HCT116 (cell line): ENCODE measurements around the gene GRIK5. TPM values are rescaled to one million over a fixed set of nuclear protein-coding genes. Genes with fewer than 3 reads are reported as not detected.

Experiments
- ATAC-seq: fragments of 200-7000 bp; cut with Tn5 transposase; 2 replicates; pipeline ENCODE4 v1.9.1; 2020; ENCODE audit warnings: mild to moderate bottlenecking, moderate library complexity
- BruUV-seq: library from RNA; stranded (reverse); fragments of 400-500 nt; replicated peaks from 2 replicates; lab custom pipeline; 2021; lab: Mats Ljungman, UMichigan
- CTCF ChIA-PET: fragments of 300-600 bp; sonication (Branson Sonifier 250); formaldehyde crosslinking; loops from one replicate; lab custom pipeline; 2021; ENCODE audit warnings: antibody characterized with exemption; lab: Charles Lee
- POLR2A ChIA-PET: fragments of 300-600, 350-600 bp; sonication (Branson Sonifier 250); formaldehyde crosslinking; loops from one replicate; lab custom pipeline; 2021; ENCODE audit warnings: antibody characterized with exemption; lab: Charles Lee
- RAD21 ChIA-PET, 2 experiments: fragments of 300-600 bp; sonication (Branson Sonifier 250); formaldehyde crosslinking; loops; one replicate each; lab custom pipeline; 2023; ENCODE audit warnings: low total read pairs in 2 of 2; ENCODE audit not compliant: uncharacterized antibody in 2 of 2, unreplicated experiment in 2 of 2, low non-redundant PET in 1 of 2; lab: Charles Lee
- DNase-seq: peaks from one replicate; pipeline ENCODE4 v3.0.0-alpha.2; 2010; ENCODE audit warnings: low read depth, low spot score
- H2AFZ ChIP-seq: fragments of 200-600 bp; shearing (Covaris generic), sonication (generic); 2 replicates; pipeline ENCODE4 v1.6.1; 2017; ENCODE audit warnings: low read depth, mixed run types, mixed read lengths, antibody characterized with exemption, low read length; ENCODE audit not compliant: poor library complexity, severe bottlenecking
- H3K27ac ChIP-seq: 2 replicates; pipeline ENCODE4 v1.5.1; 2012; ENCODE audit warnings: low read depth, low read length
- H3K27me3 ChIP-seq: fragments of 200-600 bp; sonication (generic); 2 replicates; pipeline ENCODE4 v1.6.1; 2016; ENCODE audit warnings: mixed run types, low read length, mixed read lengths; ENCODE audit not compliant: insufficient read depth
- H3K36me3 ChIP-seq, 2 experiments: fragments of 200-500 bp in 1 of 2; fragments of 200-600 bp in 1 of 2; sonication (Bioruptor generic) in 1 of 2; sonication (generic) in 1 of 2; 2 replicates each; pipeline versions ENCODE4 v1.5.1 to v1.6.1; 2014 to 2016; ENCODE audit warnings: low read length in 2 of 2, inconsistent platforms in 1 of 2, mixed read lengths in 1 of 2, mixed run types in 1 of 2; ENCODE audit not compliant: insufficient read depth in 2 of 2, control insufficient read depth in 1 of 2
- H3K4me1 ChIP-seq, 2 experiments: fragments of 200-600 bp in 1 of 2; sonication (generic) in 1 of 2; 2 replicates each; pipeline versions ENCODE4 v1.5.1 to v1.6.1; 2012 to 2017; ENCODE audit warnings: low read length in 2 of 2, inconsistent platforms in 1 of 2, mild to moderate bottlenecking in 1 of 2, mixed read lengths in 1 of 2, mixed run types in 1 of 2, moderate library complexity in 1 of 2; ENCODE audit not compliant: insufficient read depth in 2 of 2, control insufficient read depth in 1 of 2
- H3K4me2 ChIP-seq: fragments of 200-600 bp; sonication (generic); 2 replicates; pipeline ENCODE4 v1.6.1; 2017; ENCODE audit warnings: mixed run types, low read length, mixed read lengths
- H3K4me3 ChIP-seq, 2 experiments: fragments of 200-600 bp in 1 of 2; sonication (generic) in 1 of 2; replicated peaks in 1 of 2; 2 replicates each; pipeline ENCODE4 v1.5.1; 2011 to 2016; ENCODE audit warnings: low read length in 2 of 2, control low read depth in 1 of 2, low read depth in 1 of 2, mild to moderate bottlenecking in 1 of 2, mixed read lengths in 1 of 2, mixed run types in 1 of 2
- H3K79me2 ChIP-seq: fragments of 200-600 bp; sonication (generic); 2 replicates; pipeline ENCODE4 v1.6.1; 2017; ENCODE audit warnings: mild to moderate bottlenecking, mixed run types, low read length, moderate library complexity, mixed read lengths; ENCODE audit not compliant: insufficient read depth
- H3K9ac ChIP-seq: fragments of 200-600 bp; sonication (generic); 2 replicates; pipeline ENCODE4 v1.6.1; 2016; ENCODE audit warnings: low read length, mixed read lengths
- H3K9me2 ChIP-seq: fragments of 200-600 bp; sonication (generic), shearing (Covaris generic); 2 replicates; pipeline ENCODE4 v1.6.1; 2017; ENCODE audit warnings: mixed run types, mild to moderate bottlenecking, moderate library complexity; ENCODE audit not compliant: insufficient read depth
- H3K9me3 ChIP-seq, 2 experiments: fragments of 200-500 bp in 1 of 2; fragments of 200-600 bp in 1 of 2; sonication (Bioruptor generic) in 1 of 2; sonication (generic) in 1 of 2; 2 replicates each; pipeline ENCODE4 v1.6.1; 2014 to 2017; ENCODE audit warnings: low read length in 2 of 2, mixed read lengths in 2 of 2, inconsistent platforms in 1 of 2, low read depth in 1 of 2, mild to moderate bottlenecking in 1 of 2, mixed run types in 1 of 2, moderate library complexity in 1 of 2; ENCODE audit not compliant: control insufficient read depth in 1 of 2, insufficient read depth in 1 of 2
- H4K20me1 ChIP-seq: fragments of 200-600 bp; sonication (generic), shearing (Covaris generic); 2 replicates; pipeline ENCODE4 v1.6.1; 2017; ENCODE audit warnings: mixed run types, mild to moderate bottlenecking, moderate library complexity; ENCODE audit not compliant: insufficient read depth
- FOSL1 ChIP-seq: IDR thresholded peaks from 2 replicates; pipeline ENCODE4 v1.6.1; 2012; ENCODE audit warnings: low read depth
- JUND ChIP-seq: IDR thresholded peaks from 2 replicates; pipeline ENCODE4 v1.6.1; 2012
- RAD21 ChIP-seq: IDR thresholded peaks from 2 replicates; pipeline ENCODE4 v1.6.1; 2012; ENCODE audit warnings: low read depth, mild to moderate bottlenecking
- SIN3A ChIP-seq: IDR thresholded peaks from 2 replicates; pipeline ENCODE4 v1.6.1; 2012; ENCODE audit warnings: low read depth
- SP1 ChIP-seq: IDR thresholded peaks from 2 replicates; pipeline ENCODE4 v1.6.1; 2012; ENCODE audit warnings: low read depth
- SRF ChIP-seq: IDR thresholded peaks from 2 replicates; pipeline ENCODE4 v1.6.1; 2012; ENCODE audit warnings: low read depth
- intact Hi-C: fragments of 100-400 bp; cut with micrococcal nuclease; formaldehyde crosslinking; loops from 2 replicates; pipeline ENCODE4 v1.10.0; 2022
- total RNA-seq: library from RNA; stranded (reverse); gene quantifications from one replicate; pipeline ENCODE4 v1.2.1, GENCODE V29; 2021; ENCODE audit not compliant: unreplicated experiment
- TF ChIP-seq, protein P1 (sequence below), 3 experiments: fragments of 200-600 bp in 1 of 3; sonication (generic) in 1 of 3; IDR thresholded peaks in 2 of 3; conservative IDR thresholded peaks in 1 of 3; 2 replicates each; pipeline ENCODE4 v1.5.1; 2012 to 2017; ENCODE audit warnings: low read depth in 2 of 3, low read length in 2 of 3, antibody characterized with exemption in 1 of 3, borderline replicate concordance in 1 of 3, control low read depth in 1 of 3, mild to moderate bottlenecking in 1 of 3, mixed read lengths in 1 of 3, mixed run types in 1 of 3, moderate library complexity in 1 of 3; ENCODE audit not compliant: insufficient read depth in 1 of 3
- TF ChIP-seq, protein P2 (sequence below): IDR thresholded peaks from 2 replicates; pipeline ENCODE4 v1.6.1; 2012; ENCODE audit warnings: low read depth

GRIK5 gene
- total RNA-seq, 1 experiment from 2014 or later: 1.7 TPM

DNA sequence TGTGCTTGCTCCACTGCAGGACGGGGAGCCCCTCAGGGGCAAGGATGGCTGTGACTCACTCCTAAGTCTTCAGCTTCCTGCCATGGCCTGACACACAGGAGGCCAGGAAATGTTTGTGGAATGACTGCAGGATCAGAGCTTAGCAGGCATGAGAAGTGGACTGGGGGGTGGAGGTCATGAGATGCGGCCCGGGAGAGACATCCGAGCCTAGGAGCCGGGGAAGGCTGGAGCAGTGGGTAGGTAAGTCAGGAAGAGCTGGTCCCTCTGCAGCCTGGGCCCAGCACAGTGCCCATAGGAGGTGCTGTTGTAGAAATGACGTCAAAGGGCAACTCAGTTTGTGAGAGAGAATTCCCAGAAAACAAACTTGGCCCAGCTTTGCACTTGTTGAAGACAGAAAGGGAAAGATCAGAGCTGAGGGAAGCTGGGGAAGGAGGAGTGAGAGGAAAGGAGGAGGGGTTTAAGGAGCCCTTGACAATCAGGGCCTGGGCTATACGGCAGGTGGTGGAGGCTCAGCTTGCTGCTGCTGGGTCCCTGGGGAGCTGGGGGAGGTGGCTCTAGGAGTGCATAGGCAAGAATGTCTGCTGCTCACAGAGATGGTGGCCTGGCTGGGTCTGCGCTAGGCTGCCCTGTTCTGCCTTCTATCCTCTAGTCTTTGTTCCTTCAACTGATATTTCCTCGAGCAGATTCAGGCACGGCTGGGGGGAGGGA, 43.8 kb upstream of the GRIK5 start:
- intact Hi-C loops: no loop called here
- Histone ChIP-seq H3K27me3 (no peaks in the 10 kb centered on the region), H3K27ac (peak overlapping the region; percentile 40), H4K20me1 (no peaks in the 10 kb centered on the region), H3K9ac (no peak overlapping the region), H3K4me3 (peak overlapping the region; percentile 10 to 15; a peak in 2 of 4 replicates), H3K9me2 (no peaks in the 10 kb centered on the region), H2AFZ (no peak overlapping the region), H3K9me3 (no peaks in the 10 kb centered on the region), H3K79me2 (no peaks in the 10 kb centered on the region), H3K36me3 (no peaks in the 10 kb centered on the region), H3K4me2 (peak overlapping the region; percentile 61), H3K4me1 (peaks cover 24 to 34% of the 10 kb centered on the region in 2 experiments)
- ChIA-PET POLR2A (interaction anchor here (0.7 to 1.8 kb wide), 4 partner anchors 12 to 129 kb away, joined by 3 to 5 read pairs (median 4); partner anchors contain the start of genes GSK3A, POU2F2 and ZNF574), CTCF (interaction anchor here (0.8 to 2.9 kb wide), 18 partner anchors 10 to 326 kb away, joined by 3 to 22 read pairs (median 5); partner anchors contain the start of gene GSK3A), RAD21 (no interaction called here)
- ATAC-seq (peak; percentile 91), DNase-seq (peak; percentile 64)
- TF ChIP-seq SP1 (peak; percentile 53), RAD21 (peak; percentile 14; the same call in 1 of the 2 replicates), JUND (peak; percentile 65), SIN3A (no peak), FOSL1 (peak; percentile 78), SRF (no peak)
- TF ChIP-seq, protein P1, sequence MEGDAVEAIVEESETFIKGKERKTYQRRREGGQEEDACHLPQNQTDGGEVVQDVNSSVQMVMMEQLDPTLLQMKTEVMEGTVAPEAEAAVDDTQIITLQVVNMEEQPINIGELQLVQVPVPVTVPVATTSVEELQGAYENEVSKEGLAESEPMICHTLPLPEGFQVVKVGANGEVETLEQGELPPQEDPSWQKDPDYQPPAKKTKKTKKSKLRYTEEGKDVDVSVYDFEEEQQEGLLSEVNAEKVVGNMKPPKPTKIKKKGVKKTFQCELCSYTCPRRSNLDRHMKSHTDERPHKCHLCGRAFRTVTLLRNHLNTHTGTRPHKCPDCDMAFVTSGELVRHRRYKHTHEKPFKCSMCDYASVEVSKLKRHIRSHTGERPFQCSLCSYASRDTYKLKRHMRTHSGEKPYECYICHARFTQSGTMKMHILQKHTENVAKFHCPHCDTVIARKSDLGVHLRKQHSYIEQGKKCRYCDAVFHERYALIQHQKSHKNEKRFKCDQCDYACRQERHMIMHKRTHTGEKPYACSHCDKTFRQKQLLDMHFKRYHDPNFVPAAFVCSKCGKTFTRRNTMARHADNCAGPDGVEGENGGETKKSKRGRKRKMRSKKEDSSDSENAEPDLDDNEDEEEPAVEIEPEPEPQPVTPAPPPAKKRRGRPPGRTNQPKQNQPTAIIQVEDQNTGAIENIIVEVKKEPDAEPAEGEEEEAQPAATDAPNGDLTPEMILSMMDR (IDR thresholded peaks at IDR 0.05 in 2 of 3, conservative IDR thresholded peaks at IDR 0.05 in 1 of 3; ENCODE audit: borderline replicate concordance in 1 of 3, insufficient read depth in 1 of 3, low read depth in 2 of 3, low read length in 2 of 3): peak in 2 of 3 experiments; percentile 71 to 74; a peak in 4 of 6 replicates
- TF ChIP-seq, protein P2, sequence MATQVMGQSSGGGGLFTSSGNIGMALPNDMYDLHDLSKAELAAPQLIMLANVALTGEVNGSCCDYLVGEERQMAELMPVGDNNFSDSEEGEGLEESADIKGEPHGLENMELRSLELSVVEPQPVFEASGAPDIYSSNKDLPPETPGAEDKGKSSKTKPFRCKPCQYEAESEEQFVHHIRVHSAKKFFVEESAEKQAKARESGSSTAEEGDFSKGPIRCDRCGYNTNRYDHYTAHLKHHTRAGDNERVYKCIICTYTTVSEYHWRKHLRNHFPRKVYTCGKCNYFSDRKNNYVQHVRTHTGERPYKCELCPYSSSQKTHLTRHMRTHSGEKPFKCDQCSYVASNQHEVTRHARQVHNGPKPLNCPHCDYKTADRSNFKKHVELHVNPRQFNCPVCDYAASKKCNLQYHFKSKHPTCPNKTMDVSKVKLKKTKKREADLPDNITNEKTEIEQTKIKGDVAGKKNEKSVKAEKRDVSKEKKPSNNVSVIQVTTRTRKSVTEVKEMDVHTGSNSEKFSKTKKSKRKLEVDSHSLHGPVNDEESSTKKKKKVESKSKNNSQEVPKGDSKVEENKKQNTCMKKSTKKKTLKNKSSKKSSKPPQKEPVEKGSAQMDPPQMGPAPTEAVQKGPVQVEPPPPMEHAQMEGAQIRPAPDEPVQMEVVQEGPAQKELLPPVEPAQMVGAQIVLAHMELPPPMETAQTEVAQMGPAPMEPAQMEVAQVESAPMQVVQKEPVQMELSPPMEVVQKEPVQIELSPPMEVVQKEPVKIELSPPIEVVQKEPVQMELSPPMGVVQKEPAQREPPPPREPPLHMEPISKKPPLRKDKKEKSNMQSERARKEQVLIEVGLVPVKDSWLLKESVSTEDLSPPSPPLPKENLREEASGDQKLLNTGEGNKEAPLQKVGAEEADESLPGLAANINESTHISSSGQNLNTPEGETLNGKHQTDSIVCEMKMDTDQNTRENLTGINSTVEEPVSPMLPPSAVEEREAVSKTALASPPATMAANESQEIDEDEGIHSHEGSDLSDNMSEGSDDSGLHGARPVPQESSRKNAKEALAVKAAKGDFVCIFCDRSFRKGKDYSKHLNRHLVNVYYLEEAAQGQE: no peak
- BruUV-seq: no TSS peak
